Heart left ventricle (tissue), 13 donors: ENCODE measurements around the gene CCL22.

Experiments
- POLR2A ChIP-seq, 2 donors: fragments of 450-650 bp; IDR thresholded peaks; one replicate each; pipeline ENCODE4 v1.6.1; 2017; ENCODE audit warnings: antibody characterized with exemption in 2 of 2, mild to moderate bottlenecking in 2 of 2, moderate library complexity in 2 of 2
- TF ChIP-seq, protein P1 (sequence below), 12 donors: fragments of 200-600 bp; sonication (generic) in 4 of 12; IDR thresholded peaks; one replicate each; pipeline versions ENCODE4 v1.5.0 to v1.8.0; 2018 to 2022; ENCODE audit warnings: antibody characterized with exemption in 12 of 12, mild to moderate bottlenecking in 5 of 12
- donor health status: ischemic (EF 13 %, LVEDD 7.1; RV severe dilation, severe dysfunction).
- donor health status: DM: no; HTN: yes; CAD: no.
- donor health status: DM: no; HTN: no; CAD: no.
- donor health status: ischemic (EF 25% LVEDD 6.9; RV normal size, moderate dysfunction).
- donor health status: ischemic (EF 25% LVEDD 5.7; RV mildly dilated, moderate dysfunction).
- donor health status: ischemic (EF 35%, LVEDD 5.7; RV mildly dilated, moderate dysfunction).
- donor health status: nonischemic (EF 11% LVEDD 7.7; RV severe dilation, severe dysfunction).
- donor health status: DM: yes; HTN: yes; CAD: no.
- donor health status: PGD.
- donor health status: ischemic (EF 29% LVEDD 5.4; RV normal size, mild dysfunction).
- donor health status: nonischemic (EF 23%, LVEDD 6.1; RV moderate dilation, normal function).

GRCh38 chr16:57310801-57311200 lies 47.8 kb upstream of the CCL22 start:
- TF ChIP-seq, protein P1, sequence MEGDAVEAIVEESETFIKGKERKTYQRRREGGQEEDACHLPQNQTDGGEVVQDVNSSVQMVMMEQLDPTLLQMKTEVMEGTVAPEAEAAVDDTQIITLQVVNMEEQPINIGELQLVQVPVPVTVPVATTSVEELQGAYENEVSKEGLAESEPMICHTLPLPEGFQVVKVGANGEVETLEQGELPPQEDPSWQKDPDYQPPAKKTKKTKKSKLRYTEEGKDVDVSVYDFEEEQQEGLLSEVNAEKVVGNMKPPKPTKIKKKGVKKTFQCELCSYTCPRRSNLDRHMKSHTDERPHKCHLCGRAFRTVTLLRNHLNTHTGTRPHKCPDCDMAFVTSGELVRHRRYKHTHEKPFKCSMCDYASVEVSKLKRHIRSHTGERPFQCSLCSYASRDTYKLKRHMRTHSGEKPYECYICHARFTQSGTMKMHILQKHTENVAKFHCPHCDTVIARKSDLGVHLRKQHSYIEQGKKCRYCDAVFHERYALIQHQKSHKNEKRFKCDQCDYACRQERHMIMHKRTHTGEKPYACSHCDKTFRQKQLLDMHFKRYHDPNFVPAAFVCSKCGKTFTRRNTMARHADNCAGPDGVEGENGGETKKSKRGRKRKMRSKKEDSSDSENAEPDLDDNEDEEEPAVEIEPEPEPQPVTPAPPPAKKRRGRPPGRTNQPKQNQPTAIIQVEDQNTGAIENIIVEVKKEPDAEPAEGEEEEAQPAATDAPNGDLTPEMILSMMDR (IDR thresholded peaks at IDR 0.05), result no peak
- TF ChIP-seq POLR2A (IDR thresholded peaks at IDR 0.05), result no peak
